AG04450 (cell line): Measurements from ENCODE around the gene CLCN1. TPM values are rescaled to one million over a fixed set of nuclear protein-coding genes. Genes with fewer than 3 reads are reported as not detected.

ENCODE experiments used
- CTCF ChIA-PET: fragments of 300-600, 350-600 bp; formaldehyde crosslinking; extraction: SDS; loops from one replicate; lab custom pipeline; 2022; ENCODE audit warnings: antibody characterized with exemption, inconsistent platforms; lab: Charles Lee
- POLR2A ChIA-PET: fragments of 350-600 bp; formaldehyde crosslinking; extraction: SDS; loops from one replicate; lab custom pipeline; 2021; ENCODE audit warnings: antibody characterized with exemption, inconsistent platforms; lab: Yijun Ruan, JAX
- DNase-seq: peaks from one replicate; pipeline ENCODE4 v3.0.0-alpha.2; 2011; ENCODE audit warnings: low read depth, low spot score
- H3K27ac ChIP-seq: one replicate; pipeline ENCODE4 v1.5.1; 2012; ENCODE audit warnings: low read depth, low read length, control low read depth
- H3K27me3 ChIP-seq: one replicate; pipeline ENCODE4 v1.6.0; 2012; ENCODE audit warnings: low read length; ENCODE audit not compliant: control insufficient read depth, insufficient read depth
- H3K4me3 ChIP-seq: 2 replicates; pipeline ENCODE4 v1.5.1; 2011; ENCODE audit warnings: mild to moderate bottlenecking, low read depth, low read length, control low read depth
- H3K9me3 ChIP-seq: 2 replicates; pipeline ENCODE4 v1.5.1; 2012; ENCODE audit warnings: low read length; ENCODE audit not compliant: control insufficient read depth, insufficient read depth
- polyA plus RNA-seq: library from polyadenylated mRNA; depleted of rRNA; stranded (reverse); fragments of >200 nt; gene quantifications from 2 replicates; pipeline ENCODE4 v1.2.3, GENCODE V29; 2011
- TF ChIP-seq, protein P1 (sequence below): IDR thresholded peaks from 2 replicates; pipeline ENCODE4 v1.5.1; 2011; ENCODE audit warnings: low read depth, low read length, control low read depth, inconsistent platforms

Gene CLCN1
- polyA plus RNA-seq, 1 experiment, result not detected

DNA sequence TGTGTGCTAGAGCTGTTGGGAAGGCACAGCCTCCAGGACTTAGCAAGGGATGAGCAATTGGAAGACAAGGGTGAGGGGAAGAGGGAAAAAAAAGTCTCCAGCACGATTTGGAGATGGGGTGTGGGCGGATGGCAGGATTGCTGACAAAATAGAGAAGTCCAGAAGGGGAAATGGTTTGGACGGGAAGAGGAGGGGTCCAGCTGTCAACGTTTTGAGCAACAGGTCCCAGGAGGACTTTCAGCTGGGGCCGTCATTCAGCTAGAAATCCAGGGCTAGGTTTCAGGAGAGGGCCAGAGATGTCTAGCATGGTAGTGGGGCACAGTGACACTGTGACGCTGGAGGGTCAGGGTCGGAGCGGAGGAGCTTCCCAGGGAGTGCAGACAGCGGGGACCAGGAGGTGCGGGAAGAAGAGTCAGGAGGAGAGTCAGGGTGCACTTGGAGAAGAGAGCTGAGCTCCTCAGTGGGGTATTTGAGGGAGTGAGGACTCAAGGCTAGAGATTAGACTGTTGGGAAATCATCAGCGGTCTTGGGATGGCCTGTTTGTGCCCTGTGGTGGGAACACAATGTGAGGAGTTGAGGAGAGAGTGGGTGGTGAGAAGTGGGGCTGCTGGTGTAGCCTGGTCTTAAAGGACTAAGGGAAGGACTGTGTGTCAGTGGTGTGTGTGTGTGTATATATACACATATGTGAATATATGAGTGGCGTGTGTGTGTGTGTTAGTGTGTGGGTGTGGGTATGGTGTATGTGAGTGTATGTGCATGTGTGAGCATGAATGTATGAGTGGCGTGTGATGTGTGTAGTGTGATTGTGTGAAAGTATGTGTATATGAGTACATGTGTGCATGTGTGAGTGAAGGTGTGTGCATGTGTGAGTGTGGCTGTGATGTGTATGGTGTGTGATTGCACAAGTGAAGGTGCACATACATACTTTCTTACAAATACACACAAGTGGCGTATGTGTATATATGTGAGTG is 69.0 kb downstream of the CLCN1 start:
- Histone ChIP-seq H3K9me3 (no peaks in the 10 kb centered on the region; the same call in 1 of the 2 replicates), H3K27me3 (no peaks in the 10 kb centered on the region), H3K27ac (peak overlapping the region; percentile 31), H3K4me3 (peak overlapping the region; percentile 93)
- no peak for DNase-seq
- TF ChIP-seq, protein P1, sequence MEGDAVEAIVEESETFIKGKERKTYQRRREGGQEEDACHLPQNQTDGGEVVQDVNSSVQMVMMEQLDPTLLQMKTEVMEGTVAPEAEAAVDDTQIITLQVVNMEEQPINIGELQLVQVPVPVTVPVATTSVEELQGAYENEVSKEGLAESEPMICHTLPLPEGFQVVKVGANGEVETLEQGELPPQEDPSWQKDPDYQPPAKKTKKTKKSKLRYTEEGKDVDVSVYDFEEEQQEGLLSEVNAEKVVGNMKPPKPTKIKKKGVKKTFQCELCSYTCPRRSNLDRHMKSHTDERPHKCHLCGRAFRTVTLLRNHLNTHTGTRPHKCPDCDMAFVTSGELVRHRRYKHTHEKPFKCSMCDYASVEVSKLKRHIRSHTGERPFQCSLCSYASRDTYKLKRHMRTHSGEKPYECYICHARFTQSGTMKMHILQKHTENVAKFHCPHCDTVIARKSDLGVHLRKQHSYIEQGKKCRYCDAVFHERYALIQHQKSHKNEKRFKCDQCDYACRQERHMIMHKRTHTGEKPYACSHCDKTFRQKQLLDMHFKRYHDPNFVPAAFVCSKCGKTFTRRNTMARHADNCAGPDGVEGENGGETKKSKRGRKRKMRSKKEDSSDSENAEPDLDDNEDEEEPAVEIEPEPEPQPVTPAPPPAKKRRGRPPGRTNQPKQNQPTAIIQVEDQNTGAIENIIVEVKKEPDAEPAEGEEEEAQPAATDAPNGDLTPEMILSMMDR, result no peak
- POLR2A ChIA-PET, result interaction anchor here (0.6 to 6.2 kb wide), 7 partner anchors 7 to 97 kb away, joined by 3 to 83 read pairs (median 5); partner anchors contain the start of gene CASP2
- CTCF ChIA-PET, result interaction anchor here (0.9 to 2.2 kb wide), 4 partner anchors 20 to 170 kb away, joined by 3 to 10 read pairs (median 4); no protein-coding TSS in a partner anchor

DNA sequence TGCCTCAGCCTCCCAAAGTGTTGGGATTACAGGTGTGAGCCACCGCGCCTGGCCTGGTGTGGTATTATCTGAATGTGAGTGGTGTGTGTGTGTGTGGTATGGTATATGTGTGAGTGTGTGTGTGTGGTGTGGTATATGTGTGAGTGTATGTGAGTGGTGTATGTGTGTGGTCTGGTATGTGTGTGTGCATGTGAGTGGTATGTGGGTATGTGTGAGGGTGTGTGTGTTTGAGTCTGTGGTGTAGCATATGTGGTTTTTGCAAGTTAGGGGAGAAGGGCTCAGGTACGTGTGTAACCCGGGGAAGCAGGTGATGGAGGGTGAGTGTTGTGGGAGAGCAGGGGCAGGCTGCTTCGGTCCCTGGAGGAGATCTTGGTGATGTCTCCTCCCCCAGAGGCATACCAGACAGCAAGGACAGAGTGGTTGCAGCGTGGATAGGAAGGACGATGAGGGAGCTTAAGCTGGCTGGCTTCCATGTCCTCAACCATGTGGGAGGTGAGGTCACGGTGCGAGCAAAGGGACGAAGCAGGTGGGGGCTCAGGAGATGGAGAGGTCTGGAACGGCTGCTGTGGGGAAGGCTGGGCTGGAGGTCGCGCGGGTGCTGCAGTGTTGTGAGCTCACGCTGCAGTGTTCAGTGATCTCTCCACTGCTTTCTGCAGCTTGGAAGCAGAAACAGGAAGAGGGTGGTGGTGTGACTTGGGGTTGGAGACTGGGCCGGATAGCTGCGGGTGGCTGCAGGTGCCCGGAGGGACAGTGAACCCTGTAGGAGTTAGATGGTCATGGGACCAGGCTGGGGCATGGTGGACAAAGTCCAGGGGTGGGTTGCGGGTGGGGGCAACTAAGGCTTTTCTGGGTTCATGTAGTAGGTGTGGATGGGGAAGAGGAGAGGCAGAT is 70.2 kb downstream of the CLCN1 start:
- no peaks in the 10 kb centered on the region; the same call in 1 of the 2 replicates for H3K9me3 ChIP-seq
- H3K4me3 ChIP-seq, result peak overlapping the region; percentile 45
- TF ChIP-seq, protein P1, result no peak
- H3K27me3 ChIP-seq, result no peaks in the 10 kb centered on the region
- POLR2A ChIA-PET, result interaction anchor here (1.1 kb wide), 1 partner anchor 21 kb away, joined by 11 read pairs; no protein-coding TSS in a partner anchor
- no peak overlapping the region for H3K27ac ChIP-seq
- CTCF ChIA-PET, result interaction anchor here (1.1 kb wide), 1 partner anchor 146 kb away, joined by 3 read pairs; no protein-coding TSS in a partner anchor
- no peak for DNase-seq

DNA sequence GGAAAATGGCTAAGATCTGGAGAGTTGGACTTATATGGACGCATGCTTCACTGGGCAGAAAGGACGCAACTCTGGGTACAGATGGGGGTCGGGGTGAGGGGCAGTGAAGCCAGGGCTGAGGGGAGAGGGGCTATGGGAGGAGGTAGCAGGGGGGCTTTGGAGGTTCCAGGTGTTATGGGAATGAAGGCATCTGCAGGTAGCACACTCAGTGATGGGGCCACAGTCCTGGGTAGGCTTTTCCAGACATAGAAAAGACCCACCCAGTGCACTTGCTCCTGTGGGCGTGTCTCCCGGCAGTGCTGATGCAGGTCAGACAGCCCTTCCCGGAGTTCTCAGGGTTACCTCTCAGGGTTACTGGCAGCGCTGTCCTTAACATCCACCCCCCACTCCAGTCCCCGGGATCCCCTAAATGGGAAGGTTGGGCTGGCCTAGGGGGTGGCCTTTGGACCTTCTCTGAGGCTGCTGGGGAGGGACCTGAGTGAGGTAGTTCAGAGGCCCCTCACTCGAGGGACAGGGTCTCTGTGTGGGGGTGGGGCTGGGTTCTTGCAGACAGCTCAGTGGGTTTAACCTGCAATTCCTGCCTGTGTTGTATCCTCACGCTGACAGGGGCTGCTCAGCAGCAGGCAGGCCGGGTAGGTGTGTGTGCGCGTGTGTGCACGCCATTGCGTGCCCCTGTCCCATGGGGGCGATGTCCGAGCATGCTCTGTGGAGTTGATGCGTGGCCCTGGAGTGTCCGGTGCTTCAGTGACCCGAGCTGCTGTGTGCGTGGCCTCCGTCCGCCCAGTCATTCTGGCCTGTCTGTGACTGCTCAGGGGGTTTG is 71.5 kb downstream of the CLCN1 start:
- H3K27ac ChIP-seq, result no peak overlapping the region
- H3K4me3 ChIP-seq, result peak overlapping the region; percentile 29; the same call in 1 of the 2 replicates
- ChIA-PET POLR2A (interaction anchor here (1.0 to 1.3 kb wide), 2 partner anchors 9 to 14 kb away, joined by 3 to 4 read pairs; no protein-coding TSS in a partner anchor), CTCF (interaction anchor here (0.6 to 1.6 kb wide), 3 partner anchors 7 to 30 kb away, joined by 3 to 5 read pairs (median 5); no protein-coding TSS in a partner anchor)
- no peak for DNase-seq
- TF ChIP-seq, protein P1, result peak; percentile 20; the same call in 1 of the 2 replicates
- H3K27me3 ChIP-seq, result no peaks in the 10 kb centered on the region
- H3K9me3 ChIP-seq, result no peaks in the 10 kb centered on the region; the same call in 1 of the 2 replicates

DNA sequence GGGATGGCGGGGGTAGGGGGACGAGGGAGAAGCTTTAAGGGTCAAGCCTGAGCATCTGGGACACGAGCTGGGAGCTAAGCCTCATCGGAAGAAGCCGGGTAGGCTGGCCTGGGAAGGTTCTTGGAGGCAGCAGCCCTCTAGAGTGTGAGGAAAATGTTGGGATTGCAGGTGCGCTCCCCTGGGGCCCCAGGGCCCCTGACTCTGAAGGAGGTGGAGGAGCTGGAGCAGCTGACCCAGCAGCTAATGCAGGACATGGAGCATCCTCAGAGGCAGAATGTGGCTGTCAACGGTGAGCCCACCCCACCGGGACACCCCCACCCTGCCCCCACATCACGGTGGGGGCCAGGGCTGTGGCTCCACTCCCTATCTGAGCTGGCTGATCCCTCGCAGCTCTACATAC is 72.1 kb downstream of the CLCN1 start:
- no peak for DNase-seq
- TF ChIP-seq, protein P1, result no peak; the same call in 1 of the 2 replicates
- Histone ChIP-seq H3K9me3 (no peaks in the 10 kb centered on the region; the same call in 1 of the 2 replicates), H3K4me3 (no peak overlapping the region), H3K27me3 (no peaks in the 10 kb centered on the region), H3K27ac (peak overlapping the region; percentile 52)
- POLR2A ChIA-PET, result interaction anchor here (1.0 to 1.3 kb wide), 2 partner anchors 8 to 13 kb away, joined by 3 to 4 read pairs; no protein-coding TSS in a partner anchor
- CTCF ChIA-PET, result interaction anchor here (0.6 to 1.6 kb wide), 4 partner anchors 8 to 148 kb away, joined by 3 to 5 read pairs (median 5); no protein-coding TSS in a partner anchor
